Smooth muscle cell of the pulmonary artery (primary cell): ENCODE measurements around the gene PCDHB1. TPM values are rescaled to one million over a fixed set of nuclear protein-coding genes. Genes with fewer than 3 reads are reported as not detected.

Experiments used
- total RNA-seq: library from RNA; depleted of rRNA; stranded (reverse); fragments of >200 nt; gene quantifications from 2 replicates; pipeline ENCODE4 v1.2.3, GENCODE V29; 2014

Gene PCDHB1
- not detected in 2 replicates for total RNA-seq

GRCh38 chr5:141050622-141051520 is at the start of gene PCDHB1:
Gene PCDHB1 (plus strand): TSS chr5:141051374. CDS start chr5:141051471, 97 bp downstream.

GRCh38 chr5:141094481-141095262 is 43.5 kb downstream of the PCDHB1 start, which contains the start of gene PCDHB2:
Gene PCDHB2 (plus strand): TSS chr5:141094615. CDS start chr5:141094791, 176 bp downstream.

GRCh38 chr5:141100243-141100805 is 49.1 kb downstream of the PCDHB1 start, which contains the start of gene PCDHB3:
Gene PCDHB3 (plus strand): TSS chr5:141100473. CDS start chr5:141100650, 177 bp downstream.

Other genes with a start within 250 kb of the PCDHB1 start
- 0.59 and 0.69 TPM in 2 replicates for gene PCDHA4, start 244.3 kb upstream of the PCDHB1 start, total RNA-seq
- gene PCDHA5, start 229.8 kb upstream of the PCDHB1 start, total RNA-seq: 0.07 TPM in 2 replicates
- gene PCDHA6, start 223.4 kb upstream of the PCDHB1 start, total RNA-seq: 0.76 and 0.91 TPM in 2 replicates
- 1.4 and 1.7 TPM in 2 replicates for gene PCDHA7, start 217.1 kb upstream of the PCDHB1 start, total RNA-seq
- gene PCDHA8, start 210.2 kb upstream of the PCDHB1 start, total RNA-seq: 0.07 and 0.26 TPM in 2 replicates
- 0.07 and 0.10 TPM in 2 replicates for gene PCDHA9, start 203.0 kb upstream of the PCDHB1 start, total RNA-seq
- gene PCDHA10, start 195.5 kb upstream of the PCDHB1 start, total RNA-seq: 0.26 and 0.50 TPM in 2 replicates
- gene PCDHA11, start 182.4 kb upstream of the PCDHB1 start, total RNA-seq: 0.23 and 0.33 TPM in 2 replicates
- gene PCDHA12, start 176.1 kb upstream of the PCDHB1 start, total RNA-seq: 0.07 and 0.33 TPM in 2 replicates
- 0.10 and 0.20 TPM in 2 replicates for gene PCDHA13, start 169.2 kb upstream of the PCDHB1 start, total RNA-seq
- gene PCDHAC1, start 125.1 kb upstream of the PCDHB1 start, total RNA-seq: 0.07 and 0.26 TPM in 2 replicates
- gene PCDHAC2, start 84.9 kb upstream of the PCDHB1 start, total RNA-seq: 0.43 and 1.3 TPM in 2 replicates
- gene PCDHB2, start 43.2 kb downstream of the PCDHB1 start, total RNA-seq: 3.6 and 4.4 TPM in 2 replicates
- 0.79 and 1.6 TPM in 2 replicates for gene PCDHB3, start 49.1 kb downstream of the PCDHB1 start, total RNA-seq
- 0.20 and 0.59 TPM in 2 replicates for gene PCDHB4, start 70.4 kb downstream of the PCDHB1 start, total RNA-seq
- 0.36 and 2.2 TPM in 2 replicates for gene PCDHB5, start 83.8 kb downstream of the PCDHB1 start, total RNA-seq
- 0.20 and 0.36 TPM in 2 replicates for gene PCDHB6, start 98.7 kb downstream of the PCDHB1 start, total RNA-seq
- 0.33 and 1.1 TPM in 2 replicates for gene PCDHB7, start 121.3 kb downstream of the PCDHB1 start, total RNA-seq
- 0.26 and 1.3 TPM in 2 replicates for gene PCDHB8, start 126.4 kb downstream of the PCDHB1 start, total RNA-seq
- 0.50 and 0.59 TPM in 2 replicates for gene PCDHB16, start 131.0 kb downstream of the PCDHB1 start, total RNA-seq
- gene PCDHB9, start 135.8 kb downstream of the PCDHB1 start, total RNA-seq: 0.40 and 0.59 TPM in 2 replicates
- gene PCDHB10, start 141.0 kb downstream of the PCDHB1 start, total RNA-seq: 0.79 and 1.4 TPM in 2 replicates
- 0.69 and 0.85 TPM in 2 replicates for gene PCDHB11, start 148.3 kb downstream of the PCDHB1 start, total RNA-seq
- 0.26 and 0.46 TPM in 2 replicates for gene PCDHB12, start 157.3 kb downstream of the PCDHB1 start, total RNA-seq
- gene PCDHB13, start 162.5 kb downstream of the PCDHB1 start, total RNA-seq: 0.59 and 1.8 TPM in 2 replicates
- 1.6 and 2.1 TPM in 2 replicates for gene PCDHB14, start 172.0 kb downstream of the PCDHB1 start, total RNA-seq
- gene PCDHB15, start 194.0 kb downstream of the PCDHB1 start, total RNA-seq: 0.59 and 0.91 TPM in 2 replicates